Adrenal gland (tissue), 12 donors: ENCODE data around the gene PPOX. TPM values are rescaled to one million over a fixed set of nuclear protein-coding genes. Genes with fewer than 3 reads are reported as not detected.

Source experiments
- DNase-seq, 7 donors: peaks; one replicate each; pipeline ENCODE4 v3.0.0-alpha.2; 2019 to 2020
- H3K27ac ChIP-seq, 5 donors: fragments of 200-600 bp; sonication (generic) in 4 of 5; 1 replicate in 3 of 5; 2 replicates in 2 of 5; pipeline versions ENCODE4 v1.5.1 to v1.8.0; 2016 to 2020; ENCODE audit warnings: mild to moderate bottlenecking in 1 of 5
- H3K27me3 ChIP-seq: fragments of 200-600 bp; 2 replicates; pipeline ENCODE4 v1.8.0; 2021
- H3K36me3 ChIP-seq, 2 donors: fragments of 200-600 bp; replicated peaks in 1 of 2; 1 replicate in 1 of 2; 2 replicates in 1 of 2; pipeline versions ENCODE4 v1.5.1 to v1.8.0; 2018 to 2022
- H3K4me1 ChIP-seq, 2 donors: fragments of 200-600 bp; replicated peaks in 1 of 2; 1 replicate in 1 of 2; 2 replicates in 1 of 2; pipeline versions ENCODE4 v1.5.1 to v1.8.0; 2018 to 2021
- H3K4me3 ChIP-seq, 4 donors: fragments of 200-600 bp; sonication (generic) in 3 of 4; one replicate each; pipeline ENCODE4 v1.5.1; 2016 to 2018
- H3K9me3 ChIP-seq, 3 donors: fragments of 200-600 bp; sonication (generic) in 1 of 3; replicated peaks in 1 of 3; 1 replicate in 2 of 3; 2 replicates in 1 of 3; pipeline versions ENCODE4 v1.5.1 to v1.8.0; 2016 to 2021
- POLR2A ChIP-seq, 2 donors: fragments of 450-650 bp; IDR thresholded peaks; one replicate each; pipeline ENCODE4 v1.6.1; 2017; ENCODE audit warnings: antibody characterized with exemption in 2 of 2, mild to moderate bottlenecking in 2 of 2, moderate library complexity in 1 of 2
- WGBS, 4 donors: extraction: QIAGEN DNeasy Blood & Tissue Kit in 2 of 4; methylation state at CpG; one replicate each; pipeline versions ENCODE4 v1.1.5 to v1.1.7; 2013 to 2017; 5-methylcytosine and 5-hydroxymethylcytosine counted together
- intact Hi-C, 2 donors: fragments of 100-400 bp; cut with DNase I; formaldehyde crosslinking; loops; one replicate each; pipeline versions ENCODE4 v1.14.1 to v1.15.0; 2022 to 2023
- polyA plus RNA-seq, 3 donors: library from polyadenylated mRNA; stranded (reverse); fragments of 200-250 nt in 2 of 3; fragments of 350-450 nt in 1 of 3; fragmentation: Illumina TruSeq in 1 of 3; extraction: RNeasy Lipid Tissue Mini Kit (QIAGEN cat#74804) in 1 of 3; gene quantifications; one replicate each; pipeline ENCODE4 v1.2.3, GENCODE V29; 2013 to 2014
- total RNA-seq, 9 donors: library from RNA; depleted of rRNA in 4 of 9; stranded (reverse); fragments of >200 nt in 4 of 9; fragments of 120-200 nt in 1 of 9; fragmentation: NEBNext Ultra II Directional in 1 of 9; extraction: Animal tissue kit (Norgen Biotek cat#: 25700) in 1 of 9; gene quantifications; one replicate each; pipeline versions ENCODE4 v1.1.0 to v1.2.4, GENCODE V29; 2013 to 2023
- TF ChIP-seq, protein P1 (sequence below), 6 experiments: fragments of 450-650 bp in 4 of 6; fragments of 200-600 bp in 2 of 6; sonication (generic) in 1 of 6; IDR thresholded peaks; 1 replicate in 5 of 6; 2 replicates in 1 of 6; pipeline versions ENCODE4 v1.5.1 to v1.8.0; 2016 to 2021; ENCODE audit warnings: antibody characterized with exemption in 6 of 6, mild to moderate bottlenecking in 2 of 6, moderate library complexity in 1 of 6
- donor health status: healthy with polysubstance abuse.
- donor health status: Bipolar disorder and iron deficiency.
- donor health status: DM: yes; HTN: yes; CAD: no.
- donor health status: DM: no; HTN: no; CAD: no.
- donor health status: DM: no; HTN: no; CAD: no.
- donor health status: DM: yes; HTN: yes; CAD: no.

Gene PPOX
- total and polyA plus RNA-seq, 12 donors, result 13.2 to 268 (median 39.0) TPM

GRCh38 chr1:161159087-161159912, 6.9 kb upstream of the PPOX start, which contains the start of gene USP21:
Gene USP21 (plus strand): TSS chr1:161159500. CDS start chr1:161160641, 1,141 bp downstream.
- Histone ChIP-seq H3K9me3 (no peaks in the 10 kb centered on the region), H3K4me1 (peaks cover 5 to 31% of the 10 kb centered on the region in 2 donors), H3K36me3 (peaks cover 0 to 48% of the 10 kb centered on the region in 2 donors), H3K27me3 (no peaks in the 10 kb centered on the region), H3K27ac (peak within 1 kb of the TSS in 4 of 5 donors; percentile 55 to 88 (median 80)), H3K4me3 (peak within 1 kb of the TSS in 3 of 4 donors; percentile 71 to 94 (median 93))
- peak; percentile 90 to 96 (median 93) for DNase-seq
- WGBS, 4 donors, result 0 to 2% (median 2%) methylated on average over 11 to 60 of the region's 60 CpGs
- TF ChIP-seq, protein P1, sequence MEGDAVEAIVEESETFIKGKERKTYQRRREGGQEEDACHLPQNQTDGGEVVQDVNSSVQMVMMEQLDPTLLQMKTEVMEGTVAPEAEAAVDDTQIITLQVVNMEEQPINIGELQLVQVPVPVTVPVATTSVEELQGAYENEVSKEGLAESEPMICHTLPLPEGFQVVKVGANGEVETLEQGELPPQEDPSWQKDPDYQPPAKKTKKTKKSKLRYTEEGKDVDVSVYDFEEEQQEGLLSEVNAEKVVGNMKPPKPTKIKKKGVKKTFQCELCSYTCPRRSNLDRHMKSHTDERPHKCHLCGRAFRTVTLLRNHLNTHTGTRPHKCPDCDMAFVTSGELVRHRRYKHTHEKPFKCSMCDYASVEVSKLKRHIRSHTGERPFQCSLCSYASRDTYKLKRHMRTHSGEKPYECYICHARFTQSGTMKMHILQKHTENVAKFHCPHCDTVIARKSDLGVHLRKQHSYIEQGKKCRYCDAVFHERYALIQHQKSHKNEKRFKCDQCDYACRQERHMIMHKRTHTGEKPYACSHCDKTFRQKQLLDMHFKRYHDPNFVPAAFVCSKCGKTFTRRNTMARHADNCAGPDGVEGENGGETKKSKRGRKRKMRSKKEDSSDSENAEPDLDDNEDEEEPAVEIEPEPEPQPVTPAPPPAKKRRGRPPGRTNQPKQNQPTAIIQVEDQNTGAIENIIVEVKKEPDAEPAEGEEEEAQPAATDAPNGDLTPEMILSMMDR (IDR thresholded peaks at IDR 0.05), result peak in 4 of 6 experiments; percentile 24 to 45 (median 28)
- peak in 1 of 2 donors; percentile 42 for TF ChIP-seq POLR2A (IDR thresholded peaks at IDR 0.05)
- intact Hi-C loops, result no loop called here

DNA sequence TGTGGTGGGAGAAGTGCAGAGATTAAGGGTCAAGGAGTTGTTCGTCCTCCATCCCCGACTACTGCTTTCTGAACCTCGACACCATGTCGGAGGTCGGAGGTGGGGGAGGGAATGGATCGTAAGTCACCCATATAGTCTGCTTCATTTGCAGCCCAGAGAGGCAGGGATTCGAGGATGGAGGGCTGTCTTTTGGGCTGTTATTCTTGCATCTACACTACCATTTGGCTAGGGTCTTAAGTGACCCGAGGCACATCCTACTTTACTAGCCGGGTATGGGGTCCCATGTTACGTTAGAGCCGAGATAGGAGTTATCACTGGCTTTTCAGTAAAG, 6.3 kb upstream of the PPOX start:
- peak overlapping the region in 4 of 5 donors; percentile 55 to 88 (median 80) for H3K27ac ChIP-seq
- H3K4me3 ChIP-seq, result peak overlapping the region in 3 of 4 donors; percentile 71 to 94 (median 93)
- intact Hi-C loops, result no loop called here
- H3K9me3 ChIP-seq, result no peaks in the 10 kb centered on the region
- peaks cover 5 to 25% of the 10 kb centered on the region in 2 donors for H3K4me1 ChIP-seq
- DNase-seq, result no peak
- peaks cover 0 to 48% of the 10 kb centered on the region in 2 donors for H3K36me3 ChIP-seq
- 3 to 9% (median 5%) methylated on average over 10 to 11 of the region's 11 CpGs for WGBS, 4 donors
- no peaks in the 10 kb centered on the region for H3K27me3 ChIP-seq
- TF ChIP-seq, protein P1 (IDR thresholded peaks at IDR 0.05), result no peak
- no peak for TF ChIP-seq POLR2A (IDR thresholded peaks at IDR 0.05)

DNA sequence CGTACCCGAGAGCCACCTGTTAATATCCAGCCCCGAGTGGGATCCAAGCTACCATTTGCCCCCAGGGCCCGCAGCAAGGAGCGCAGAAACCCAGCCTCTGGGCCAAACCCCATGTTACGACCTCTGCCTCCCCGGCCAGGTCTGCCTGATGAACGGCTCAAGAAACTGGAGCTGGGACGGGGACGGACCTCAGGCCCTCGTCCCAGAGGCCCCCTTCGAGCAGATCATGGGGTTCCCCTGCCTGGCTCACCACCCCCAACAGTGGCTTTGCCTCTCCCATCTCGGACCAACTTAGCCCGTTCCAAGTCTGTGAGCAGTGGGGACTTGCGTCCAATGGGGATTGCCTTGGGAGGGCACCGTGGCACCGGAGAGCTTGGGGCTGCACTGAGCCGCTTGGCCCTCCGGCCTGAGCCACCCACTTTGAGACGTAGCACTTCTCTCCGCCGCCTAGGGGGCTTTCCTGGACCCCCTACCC, 5.5 kb upstream of the PPOX start:
- Histone ChIP-seq H3K36me3 (peaks cover 0 to 48% of the 10 kb centered on the region in 2 donors), H3K4me1 (peaks cover 12 to 27% of the 10 kb centered on the region in 2 donors), H3K27me3 (no peaks in the 10 kb centered on the region), H3K4me3 (no peak overlapping the region), H3K27ac (no peak overlapping the region), H3K9me3 (no peaks in the 10 kb centered on the region)
- 87 to 96% (median 92%) methylated on average over 10 to 22 of the region's 22 CpGs for WGBS, 4 donors
- intact Hi-C loops, result no loop called here
- TF ChIP-seq, protein P1 (IDR thresholded peaks at IDR 0.05), result no peak
- TF ChIP-seq POLR2A (IDR thresholded peaks at IDR 0.05), result no peak
- no peak for DNase-seq

- Histone ChIP-seq H3K36me3 (peaks cover 0 to 47% of the 10 kb centered on the region in 2 donors), H3K27ac (peak overlapping the region in 1 of 5 donors; percentile 12), H3K27me3 (no peaks in the 10 kb centered on the region), H3K9me3 (no peaks in the 10 kb centered on the region), H3K4me3 (no peak overlapping the region), H3K4me1 (peaks cover 12 to 27% of the 10 kb centered on the region in 2 donors)
- 83 to 92% (median 89%) methylated on average over 5 of the region's 5 CpGs for WGBS, 4 donors
- TF ChIP-seq, protein P1 (IDR thresholded peaks at IDR 0.05), result no peak
- no peak for TF ChIP-seq POLR2A (IDR thresholded peaks at IDR 0.05)
- intact Hi-C loops, result no loop called here
- DNase-seq, result no peak
These were observed 4.6 kb upstream of the PPOX start for GRCh38 chr1:161161652-161162051.
